ENCODE measurements around the gene SERPINB7.

- TF ChIP-seq EZH2 (IDR thresholded peaks at IDR 0.05; ENCODE audit: low read depth), result no peak
- TF ChIP-seq CTCF (conservative IDR thresholded peaks at IDR 0.05), result no peak
These were observed 17.7 kb upstream of the SERPINB7 start for GRCh38 chr18:63757541-63757940.

Measured in PC-9 (cell line).